GM18502 (cell line): ENCODE measurements around the gene YPEL4.
"Not testable (repeated sequence)": the region's sequence is repeated elsewhere in the genome, so short reads cannot be mapped to it uniquely, and the experiment has no call there.

Source experiments
- ATAC-seq: cut with Tn5 transposase; IDR thresholded peaks from one replicate; pipeline ENCODE4 v1.9.1; 2021; ENCODE audit warnings: mild to moderate bottlenecking; ENCODE audit not compliant: unreplicated experiment, poor library complexity

YPEL4 gene

GRCh38 chr11:57649826-57650738, at the start of gene YPEL4:
Gene YPEL4 (minus strand): TSS chr11:57649912. CDS start chr11:57647107, 2,805 bp downstream.
- peak; percentile 44 for ATAC-seq

GRCh38 chr11:57698843-57699365, 49.2 kb upstream of the YPEL4 start:
- ATAC-seq, result no peak

- ATAC-seq, result not testable (repeated sequence)
Observed at GRCh38 chr11:57690474-57690873, 40.8 kb upstream of the YPEL4 start.

- ATAC-seq, result no peak
Observed at GRCh38 chr11:57681168-57681567, 31.5 kb upstream of the YPEL4 start.

GRCh38 chr11:57680552-57680874, 30.8 kb upstream of the YPEL4 start:
- ATAC-seq, result no peak

- ATAC-seq, result no peak
Observed at GRCh38 chr11:57679396-57679795, 29.7 kb upstream of the YPEL4 start.

- no peak for ATAC-seq
Observed at GRCh38 chr11:57675176-57675941, 25.6 kb upstream of the YPEL4 start.

GRCh38 chr11:57674251-57674650, 24.5 kb upstream of the YPEL4 start:
- no peak for ATAC-seq

GRCh38 chr11:57668434-57668782, 18.7 kb upstream of the YPEL4 start:
- peak; percentile 16 for ATAC-seq

- peak; percentile 85 for ATAC-seq
Observed at GRCh38 chr11:57667736-57668433, 18.2 kb upstream of the YPEL4 start, which contains the start of gene ZDHHC5. Gene ZDHHC5 (plus strand): TSS chr11:57668114. CDS start chr11:57673091, 4,977 bp downstream.

- ATAC-seq, result peak; percentile 73
Observed at GRCh38 chr11:57667117-57667735, 17.5 kb upstream of the YPEL4 start.

GRCh38 chr11:57663975-57664374, 14.3 kb upstream of the YPEL4 start:
- no peak for ATAC-seq

- ATAC-seq, result no peak
Observed at GRCh38 chr11:57662893-57663292, 13.2 kb upstream of the YPEL4 start.

- no peak for ATAC-seq
Observed at GRCh38 chr11:57659669-57660068, 10.0 kb upstream of the YPEL4 start.

GRCh38 chr11:57658023-57658361, 8.3 kb upstream of the YPEL4 start:
- no peak for ATAC-seq

- peak; percentile 99 for ATAC-seq
Observed at GRCh38 chr11:57657194-57658022, 7.7 kb upstream of the YPEL4 start, which contains the start of gene CLP1. Gene CLP1 (plus strand): TSS chr11:57657762. CDS start chr11:57659477, 1,715 bp downstream.

- ATAC-seq, result no peak
Observed at GRCh38 chr11:57656885-57657193, 7.1 kb upstream of the YPEL4 start.

GRCh38 chr11:57653163-57653562, 3.5 kb upstream of the YPEL4 start:
- no peak for ATAC-seq

GRCh38 chr11:57652662-57653061, 3.0 kb upstream of the YPEL4 start:
- ATAC-seq, result no peak
